ENCODE results near the gene TBC1D2.

- no peak for TF ChIP-seq EZH2phosphoT487 (IDR thresholded peaks at IDR 0.05; ENCODE audit: unreplicated experiment)
- TF ChIP-seq CTCF (conservative IDR thresholded peaks at IDR 0.05; ENCODE audit: low read depth in 2 of 2), result no peak
- no peak for TF ChIP-seq ZNF331 (CRISPR knock-in tag; IDR thresholded peaks at IDR 0.05; ENCODE audit: low read depth)
- no peak for TF ChIP-seq REST (IDR thresholded peaks at IDR 0.05; ENCODE audit: unreplicated experiment)
- TF ChIP-seq EZH2 (IDR thresholded peaks at IDR 0.05; ENCODE audit: low read depth, unreplicated experiment), result no peak
- TF ChIP-seq CREB1 (CRISPR knock-in tag; IDR thresholded peaks at IDR 0.05; ENCODE audit: low read depth), result no peak
- TF ChIP-seq POLR2AphosphoS5 (IDR thresholded peaks at IDR 0.05; ENCODE audit: low read depth), result no peak
Measured at GRCh38 chr9:98230304-98230703, 25.1 kb downstream of the TBC1D2 start.
